K562 (cell line): ENCODE measurements around the gene ZKSCAN3. TPM values are rescaled to one million over a fixed set of nuclear protein-coding genes. Genes with fewer than 3 reads are reported as not detected.

Experiments
- ATF1 ChIP-seq, 2 experiments: fragments of 450-650 bp in 1 of 2; IDR thresholded peaks; 2 replicates each; pipeline ENCODE4 v1.6.1; 2016; ENCODE audit warnings: missing compliant biosample characterization in 1 of 2, missing genetic modification characterization in 1 of 2
- BCOR ChIP-seq: fragments of 450-650 bp; IDR thresholded peaks from 2 replicates; pipeline ENCODE4 v1.6.1; 2016
- CBX5 ChIP-seq: IDR thresholded peaks from 2 replicates; pipeline ENCODE4 v1.6.1; 2014; ENCODE audit warnings: low read depth, borderline replicate concordance
- CTCFL ChIP-seq: IDR thresholded peaks from 2 replicates; pipeline ENCODE4 v1.6.1; 2011; ENCODE audit warnings: borderline replicate concordance, low read depth, mild to moderate bottlenecking, moderate library complexity, low read length; ENCODE audit not compliant: insufficient read depth, poor library complexity, severe bottlenecking
- CXXC5 ChIP-seq: fragments of 250-450 bp; sonication (Bioruptor Pico); IDR thresholded peaks from 2 replicates; pipeline ENCODE4 v1.8.0; 2022; ENCODE audit warnings: inconsistent platforms, mild to moderate bottlenecking, moderate library complexity
- DACH1 ChIP-seq: fragments of 450-650 bp; IDR thresholded peaks from 2 replicates; pipeline ENCODE4 v1.6.1; 2018; ENCODE audit not compliant: partially characterized antibody
- EGR1 ChIP-seq: fragments of 450-650 bp; conservative IDR thresholded peaks from 2 replicates; pipeline ENCODE4 v1.6.1; 2017; ENCODE audit warnings: mild to moderate bottlenecking
- ELF1 ChIP-seq: fragments of 200-800 bp; sonication (Bioruptor generic); IDR thresholded peaks from 2 replicates; pipeline ENCODE4 v1.6.1; 2016; ENCODE audit warnings: missing genetic modification characterization, missing compliant biosample characterization
- GATA2 ChIP-seq: sonication (generic); formaldehyde crosslinking; IDR thresholded peaks from 2 replicates; pipeline ENCODE4 v1.4.0; 2020; ENCODE audit warnings: mild to moderate bottlenecking, missing genetic modification reagents
- JUND ChIP-seq, 2 experiments: IDR thresholded peaks; 2 replicates in 1 of 2; 3 replicates in 1 of 2; pipeline ENCODE4 v1.6.1; 2011; ENCODE audit warnings: borderline replicate concordance in 2 of 2, low read depth in 2 of 2, low read length in 2 of 2, improper control_type of control experiment in 1 of 2, missing biosample characterization in 1 of 2, missing genetic modification characterization in 1 of 2, missing genetic modification reagents in 1 of 2
- KLF13 ChIP-seq: fragments of 450-650 bp; IDR thresholded peaks from 2 replicates; pipeline ENCODE4 v1.6.1; 2016; ENCODE audit warnings: missing genetic modification characterization, low read depth, mild to moderate bottlenecking, missing compliant biosample characterization, moderate library complexity, borderline replicate concordance
- MAZ ChIP-seq, 2 experiments: fragments of 450-650 bp in 1 of 2; sonication (generic) in 1 of 2; formaldehyde crosslinking; IDR thresholded peaks in 1 of 2; conservative IDR thresholded peaks in 1 of 2; 2 replicates each; pipeline versions ENCODE4 v1.4.0 to v1.5.0; 2020; ENCODE audit warnings: mild to moderate bottlenecking in 1 of 2, missing genetic modification reagents in 1 of 2
- MYC ChIP-seq, 2 experiments: fragments of 250-450 bp in 1 of 2; sonication (Bioruptor Pico) in 1 of 2; IDR thresholded peaks; 2 replicates each; pipeline versions ENCODE4 v1.5.1 to v1.6.1; 2012 to 2021; ENCODE audit warnings: low read depth in 2 of 2, borderline replicate concordance in 1 of 2, improper control_type of control experiment in 1 of 2, low read length in 1 of 2, mild to moderate bottlenecking in 1 of 2, moderate library complexity in 1 of 2
- NONO ChIP-seq, 2 experiments: fragments of 200-400 bp in 1 of 2; fragments of 450-650 bp in 1 of 2; formaldehyde crosslinking in 1 of 2; IDR thresholded peaks; 2 replicates each; pipeline ENCODE4 v1.6.1; 2017; ENCODE audit warnings: low read depth in 2 of 2, mild to moderate bottlenecking in 2 of 2, moderate library complexity in 2 of 2, low read length in 1 of 2
- PHF8 ChIP-seq: fragments of 200-600 bp; sonication (generic); IDR thresholded peaks from 2 replicates; pipeline ENCODE4 v1.6.1; 2012; ENCODE audit warnings: mixed run types, mild to moderate bottlenecking, inconsistent platforms, low read length, moderate library complexity, borderline replicate concordance
- POLR2AphosphoS2 ChIP-seq: IDR thresholded peaks from 2 replicates; pipeline ENCODE4 v1.6.1; 2012; ENCODE audit warnings: low read length, improper control_type of control experiment
- RFX7 ChIP-seq: fragments of 250-450 bp; sonication (Bioruptor Pico); IDR thresholded peaks from 2 replicates; pipeline ENCODE4 v1.5.1; 2021; ENCODE audit warnings: mild to moderate bottlenecking
- SREBF2 ChIP-seq: sonication (generic); formaldehyde crosslinking; IDR thresholded peaks from 2 replicates; pipeline ENCODE4 v1.4.0; 2020; ENCODE audit warnings: mild to moderate bottlenecking, missing genetic modification reagents
- TEAD4 ChIP-seq, 2 experiments: sonication (generic) in 1 of 2; formaldehyde crosslinking in 1 of 2; IDR thresholded peaks; 2 replicates each; pipeline versions ENCODE4 v1.6.1 to v1.8.0; 2012 to 2022; ENCODE audit warnings: borderline replicate concordance in 1 of 2, inconsistent platforms in 1 of 2, low read length in 1 of 2, mild to moderate bottlenecking in 1 of 2, missing genetic modification reagents in 1 of 2
- YY1 ChIP-seq, 3 experiments: IDR thresholded peaks; 2 replicates each; pipeline ENCODE4 v1.6.1; 2011; ENCODE audit warnings: low read length in 2 of 3, mild to moderate bottlenecking in 2 of 3, moderate library complexity in 2 of 3, borderline replicate concordance in 1 of 3, control low read depth in 1 of 3, low read depth in 1 of 3; ENCODE audit not compliant: insufficient read depth in 3 of 3, insufficient replicate concordance in 2 of 3, control insufficient read depth in 1 of 3, insufficient read length in 1 of 3; ENCODE audit errors: extremely low read depth in 1 of 3
- polyA plus RNA-seq, 8 experiments: library from polyadenylated mRNA; depleted of rRNA in 4 of 8; stranded (reverse) in 5 of 8; unstranded in 3 of 8; fragments of >200 nt; fragmentation: Nextera tagmentation in 2 of 8; fragmentation: Illumina TruSeq in 1 of 8; extraction: Ambion mirVana in 2 of 8; extraction: Trizol in 1 of 8; gene quantifications; 2 replicates each; pipeline versions ENCODE4 v1.2.1 to v1.2.3, GENCODE V29; 2011 to 2014; ENCODE audit warnings: inconsistent platforms in 1 of 8, missing spikeins in 1 of 8
- total RNA-seq, 7 experiments: library from RNA; depleted of rRNA in 6 of 7; stranded (reverse); fragments of >200 nt in 6 of 7; fragmentation: Illumina TruSeq in 2 of 7; extraction: Trizol in 2 of 7; gene quantifications; 2 replicates each; pipeline versions ENCODE4 v1.2.1 to v1.2.3, GENCODE V29; 2011 to 2021; ENCODE audit warnings: low replicate concordance in 1 of 7

The ZKSCAN3 gene
- total and polyA plus RNA-seq, 9 of the 15 experiments (the other 6 are each of a cell fraction or from before 2014, with no cell fraction given): 3.0 to 12.4 (median 10.2) TPM

GRCh38 chr6:28383235-28384142 lies 33.7 kb downstream of the ZKSCAN3 start (continued):
- TF ChIP-seq CBX5: no peak
- TF ChIP-seq BCOR: no peak
- TF ChIP-seq DACH1: peak; percentile 85
- peak in 1 of 2 experiments; percentile 30; a peak in 1 of 4 replicates for TF ChIP-seq NONO (IDR thresholded peaks at IDR 0.05; ENCODE audit: low read depth in 2 of 2, low read length in 1 of 2)
- no peak for TF ChIP-seq EGR1
- no peak for TF ChIP-seq CTCFL
- peak in 1 of 2 experiments; percentile 62; a peak in 2 of 4 replicates for TF ChIP-seq MAZ (CRISPR knock-in tag; conservative IDR thresholded peaks at IDR 0.05 in 1 of 2, IDR thresholded peaks at IDR 0.05 in 1 of 2)
- TF ChIP-seq JUND (IDR thresholded peaks at IDR 0.05; ENCODE audit: borderline replicate concordance, low read depth, low read length): no peak; the same call in 1 of the 2 replicates
- TF ChIP-seq JUND (tag; IDR thresholded peaks at IDR 0.05; ENCODE audit: borderline replicate concordance, low read depth, low read length): no peak; the same call in 2 of the 3 replicates
- 0 out of 2 replicates have a peak, but pooled peaks have one; percentile 66 for TF ChIP-seq GATA2 (CRISPR knock-in tag)
- TF ChIP-seq KLF13 (tag): no peak
- no peak for TF ChIP-seq RFX7
- TF ChIP-seq ELF1: no peak
- no peak for TF ChIP-seq ATF1 (CRISPR knock-in tag; IDR thresholded peaks at IDR 0.05)
- TF ChIP-seq ATF1 (tag; IDR thresholded peaks at IDR 0.05): peak; percentile 85
- TF ChIP-seq CXXC5 (CRISPR knock-in tag): peak; percentile 87
- peak in 1 of 3 experiments; percentile 31 for TF ChIP-seq YY1 (IDR thresholded peaks at IDR 0.05; ENCODE audit: borderline replicate concordance in 1 of 3, control insufficient read depth in 1 of 3, extremely low read depth in 1 of 3, insufficient read depth in 3 of 3, insufficient read length in 1 of 3, insufficient replicate concordance in 2 of 3, low read depth in 1 of 3, low read length in 2 of 3)
- TF ChIP-seq MYC (IDR thresholded peaks at IDR 0.05; ENCODE audit: low read depth, low read length): peak; percentile 52; the same call in 1 of the 2 replicates
- TF ChIP-seq MYC (CRISPR knock-in tag; IDR thresholded peaks at IDR 0.05; ENCODE audit: borderline replicate concordance, low read depth): no peak; the same call in 1 of the 2 replicates
- peak; percentile 39 for TF ChIP-seq TEAD4 (IDR thresholded peaks at IDR 0.05; ENCODE audit: low read length)
- TF ChIP-seq TEAD4 (CRISPR knock-in tag; IDR thresholded peaks at IDR 0.05; ENCODE audit: borderline replicate concordance): no peak
- TF ChIP-seq PHF8: 0 out of 2 replicates have a peak, but pooled peaks have one; percentile 8
- no peak for TF ChIP-seq SREBF2 (CRISPR knock-in tag)
- no peak for TF ChIP-seq POLR2AphosphoS2
